H1 (cell line): ENCODE results near the gene TMCC1. TPM values are rescaled to one million over a fixed set of nuclear protein-coding genes. Genes with fewer than 3 reads are reported as not detected.

Experiments used
- CTCF ChIA-PET: fragments of 300-600 bp; sonication (Branson Sonifier 250); formaldehyde crosslinking; loops from one replicate; lab custom pipeline; 2021; ENCODE audit not compliant: partially characterized antibody; lab: Charles Lee
- POLR2A ChIA-PET: fragments of 300-600 bp; sonication (Branson Sonifier 250); formaldehyde crosslinking; loops from one replicate; lab custom pipeline; 2021; ENCODE audit warnings: inconsistent platforms; ENCODE audit not compliant: partially characterized antibody; lab: Charles Lee
- DNase-seq, 2 experiments: peaks; one replicate each; pipeline versions ENCODE4 v3.0.0 to v3.0.0-alpha.2; 2010 to 2022; ENCODE audit warnings: low spot score in 2 of 2, low read depth in 1 of 2, mixed read lengths in 1 of 2
- FAIRE-seq: peaks from 2 replicates; lab custom pipeline; 2011; peaks lifted over from hg19 to GRCh38; lab: Jason Lieb, UNC
- H2AFZ ChIP-seq: 2 replicates; pipeline ENCODE4 v1.8.1; 2012; ENCODE audit warnings: low read length, inconsistent platforms
- H2AK5ac ChIP-seq: 2 replicates; pipeline ENCODE4 v1.6.1; 2013; ENCODE audit warnings: low read depth, low read length
- H2BK120ac ChIP-seq: replicated peaks from 2 replicates; pipeline ENCODE3; 2013; ENCODE audit warnings: low read depth, low read length, inconsistent platforms
- H2BK12ac ChIP-seq: 2 replicates; pipeline ENCODE4 v1.6.1; 2013; ENCODE audit warnings: low read depth, low read length
- H2BK15ac ChIP-seq: 2 replicates; pipeline ENCODE4 v1.6.1; 2013; ENCODE audit warnings: low read length
- H2BK20ac ChIP-seq: 2 replicates; pipeline ENCODE4 v1.6.1; 2013; ENCODE audit warnings: low read length
- H2BK5ac ChIP-seq: 2 replicates; pipeline ENCODE4 v1.6.1; 2013; ENCODE audit warnings: low read depth, low read length
- H3K14ac ChIP-seq: 2 replicates; pipeline ENCODE4 v1.6.1; 2013; ENCODE audit warnings: inconsistent platforms; ENCODE audit not compliant: insufficient read length
- H3K18ac ChIP-seq: 2 replicates; pipeline ENCODE4 v1.6.1; 2013; ENCODE audit warnings: low read length; ENCODE audit errors: extremely low read depth
- H3K23ac ChIP-seq: 2 replicates; pipeline ENCODE4 v1.6.1; 2013; ENCODE audit warnings: inconsistent platforms; ENCODE audit not compliant: insufficient read length
- H3K23me2 ChIP-seq: 2 replicates; pipeline ENCODE4 v1.6.1; 2013; ENCODE audit warnings: low read depth, low read length
- H3K27ac ChIP-seq: 2 replicates; pipeline ENCODE4 v1.6.1; 2011; ENCODE audit warnings: low read depth, low read length, inconsistent platforms
- H3K27me3 ChIP-seq, 4 experiments: replicated peaks in 1 of 4; 1 replicate in 1 of 4; 2 replicates in 3 of 4; pipeline versions ENCODE4 v1.6.1 to v1.8.1; 2011 to 2013; ENCODE audit warnings: low read length in 3 of 4, mild to moderate bottlenecking in 3 of 4, inconsistent platforms in 2 of 4, mixed read lengths in 2 of 4, moderate library complexity in 1 of 4; ENCODE audit not compliant: control insufficient read depth in 3 of 4, insufficient read depth in 3 of 4; ENCODE audit errors: extremely low read depth in 1 of 4
- H3K36me3 ChIP-seq, 4 experiments: 2 replicates each; pipeline versions ENCODE4 v1.6.1 to v1.8.1; 2011 to 2013; ENCODE audit warnings: mild to moderate bottlenecking in 4 of 4, low read length in 3 of 4, moderate library complexity in 2 of 4, control low read depth in 1 of 4, inconsistent platforms in 1 of 4; ENCODE audit not compliant: insufficient read depth in 4 of 4, control insufficient read depth in 2 of 4
- H3K4ac ChIP-seq: replicated peaks from 2 replicates; pipeline ENCODE3; 2013; ENCODE audit warnings: low read length, low read depth, mixed read lengths, inconsistent platforms; ENCODE audit not compliant: insufficient read length
- H3K4me1 ChIP-seq, 4 experiments: replicated peaks in 1 of 4; 1 replicate in 1 of 4; 2 replicates in 3 of 4; pipeline versions ENCODE4 v1.6.1 to v1.8.1; 2011 to 2013; ENCODE audit warnings: low read length in 3 of 4, inconsistent platforms in 2 of 4, mixed read lengths in 1 of 4; ENCODE audit not compliant: insufficient read depth in 4 of 4, control insufficient read depth in 3 of 4
- H3K4me2 ChIP-seq, 2 experiments: 2 replicates each; pipeline versions ENCODE4 v1.6.1 to v1.8.1; 2011 to 2013; ENCODE audit warnings: low read depth in 2 of 2, low read length in 2 of 2, control low read depth in 1 of 2, inconsistent platforms in 1 of 2, mild to moderate bottlenecking in 1 of 2; ENCODE audit not compliant: insufficient read depth in 1 of 2
- H3K4me3 ChIP-seq, 4 experiments: fragments of 200-600, 300-600 bp in 1 of 4; sonication (generic), shearing (Covaris generic), sonication (Bioruptor Twin) in 1 of 4; 2 replicates each; pipeline versions ENCODE4 v1.5.1 to v1.8.1; 2011 to 2016; ENCODE audit warnings: low read length in 4 of 4, low read depth in 3 of 4, control low read depth in 2 of 4, inconsistent platforms in 2 of 4, mild to moderate bottlenecking in 2 of 4, mixed read lengths in 1 of 4, moderate library complexity in 1 of 4; ENCODE audit not compliant: insufficient read depth in 2 of 4; ENCODE audit errors: extremely low read depth in 1 of 4
- H3K56ac ChIP-seq: replicated peaks from 2 replicates; pipeline ENCODE3; 2013; ENCODE audit warnings: low read depth, mild to moderate bottlenecking, mixed read lengths, low read length, inconsistent platforms; ENCODE audit not compliant: insufficient read length
- H3K79me1 ChIP-seq: 2 replicates; pipeline ENCODE4 v1.6.1; 2013; ENCODE audit warnings: low read depth, low read length, control low read depth
- H3K79me2 ChIP-seq, 2 experiments: 2 replicates each; pipeline versions ENCODE4 v1.6.1 to v1.8.1; 2012 to 2013; ENCODE audit warnings: low read length in 2 of 2, mild to moderate bottlenecking in 2 of 2, inconsistent platforms in 1 of 2; ENCODE audit not compliant: insufficient read depth in 2 of 2, control insufficient read depth in 1 of 2
- H3K9ac ChIP-seq, 4 experiments: replicated peaks in 1 of 4; 1 replicate in 1 of 4; 2 replicates in 3 of 4; pipeline versions ENCODE4 v1.6.1 to v1.8.1; 2011 to 2013; ENCODE audit warnings: low read depth in 3 of 4, low read length in 3 of 4, control low read depth in 2 of 4, mild to moderate bottlenecking in 2 of 4, moderate library complexity in 2 of 4, inconsistent platforms in 1 of 4; ENCODE audit errors: extremely low read depth in 1 of 4
- H3K9me3 ChIP-seq, 2 experiments: 2 replicates each; pipeline versions ENCODE4 v1.6.1 to v1.8.1; 2012 to 2013; ENCODE audit warnings: mild to moderate bottlenecking in 2 of 2, moderate library complexity in 2 of 2, control low read depth in 1 of 2, inconsistent platforms in 1 of 2, low read depth in 1 of 2, low read length in 1 of 2, mixed read lengths in 1 of 2; ENCODE audit not compliant: insufficient read depth in 2 of 2
- H4K20me1 ChIP-seq, 2 experiments: replicated peaks in 1 of 2; 2 replicates each; pipeline versions ENCODE3 to v1.8.1; 2011 to 2013; ENCODE audit warnings: inconsistent platforms in 2 of 2, low read length in 2 of 2, mild to moderate bottlenecking in 1 of 2; ENCODE audit not compliant: insufficient read depth in 2 of 2, control insufficient read depth in 1 of 2
- H4K5ac ChIP-seq: 2 replicates; pipeline ENCODE4 v1.6.1; 2013; ENCODE audit warnings: low read length, low read depth, mixed read lengths, inconsistent platforms; ENCODE audit not compliant: insufficient read length
- H4K8ac ChIP-seq: 2 replicates; pipeline ENCODE4 v1.8.0; 2013; ENCODE audit warnings: mild to moderate bottlenecking, moderate library complexity, low read length, inconsistent platforms; ENCODE audit not compliant: insufficient read depth; ENCODE audit errors: extremely low read depth
- H4K91ac ChIP-seq: replicated peaks from 2 replicates; pipeline ENCODE3; 2013; ENCODE audit warnings: low read length, mixed read lengths, inconsistent platforms; ENCODE audit not compliant: insufficient read length
- CBX8 ChIP-seq: fragments of 300-800, 300-1000 bp; sonication (generic); IDR thresholded peaks from 2 replicates; pipeline ENCODE4 v1.7.1; 2016; ENCODE audit warnings: low read depth, low read length, borderline replicate concordance
- GABPA ChIP-seq: IDR thresholded peaks from 2 replicates; pipeline ENCODE4 v1.6.1; 2011; ENCODE audit warnings: mild to moderate bottlenecking, low read length, moderate library complexity, borderline replicate concordance; ENCODE audit not compliant: insufficient read depth
- NRF1 ChIP-seq: IDR thresholded peaks from 2 replicates; pipeline ENCODE4 v1.6.1; 2011; ENCODE audit warnings: mild to moderate bottlenecking, low read depth, low read length, improper control_type of control experiment
- SAP30 ChIP-seq: fragments of 300-600 bp; sonication (generic); IDR thresholded peaks from 2 replicates; pipeline ENCODE4 v1.7.1; 2012; ENCODE audit warnings: low read length, moderate library complexity, mild to moderate bottlenecking, inconsistent platforms; ENCODE audit not compliant: insufficient read depth, insufficient replicate concordance
- SIN3A ChIP-seq, 2 experiments: IDR thresholded peaks in 1 of 2; conservative IDR thresholded peaks in 1 of 2; 2 replicates each; pipeline ENCODE4 v1.6.1; 2011 to 2012; ENCODE audit warnings: low read length in 2 of 2, improper control_type of control experiment in 1 of 2, low read depth in 1 of 2, mild to moderate bottlenecking in 1 of 2
- SIX5 ChIP-seq: IDR thresholded peaks from 2 replicates; pipeline ENCODE4 v1.6.1; 2011; ENCODE audit warnings: mild to moderate bottlenecking, low read depth, low read length
- SP2 ChIP-seq: IDR thresholded peaks from 2 replicates; pipeline ENCODE4 v1.6.1; 2012; ENCODE audit warnings: mild to moderate bottlenecking, low read length, inconsistent platforms
- SP4 ChIP-seq: IDR thresholded peaks from 2 replicates; pipeline ENCODE4 v1.6.1; 2012; ENCODE audit warnings: low read length, inconsistent platforms
- SUZ12 ChIP-seq: fragments of 200-600 bp; sonication (generic); IDR thresholded peaks from 2 replicates; pipeline ENCODE4 v1.6.1; 2012; ENCODE audit warnings: mild to moderate bottlenecking, inconsistent platforms, low read length, moderate library complexity, mixed read lengths
- TEAD4 ChIP-seq: IDR thresholded peaks from 2 replicates; pipeline ENCODE4 v1.6.1; 2012; ENCODE audit warnings: low read depth, low read length, inconsistent platforms, mixed read lengths
- WGBS, 2 experiments: shearing (Covaris generic) in 1 of 2; methylation state at CpG; one replicate each; pipeline versions ENCODE4 v1.1.6 to v1.1.7; 2013 to 2015; ENCODE audit warnings: low lambda C conversion rate in 2 of 2, mixed read lengths in 2 of 2, inconsistent platforms in 1 of 2, low coverage in 1 of 2, missing lambda C conversion rate in 1 of 2; ENCODE audit not compliant: insufficient replicate concordance in 2 of 2, insufficient coverage in 1 of 2, insufficient read length in 1 of 2; ENCODE audit errors: extremely low coverage in 1 of 2, missing lambda C conversion rate in 1 of 2; 5-methylcytosine and 5-hydroxymethylcytosine counted together
- long read RNA-seq, 2 experiments: library from RNA in 1 of 2; library from capped mRNA in 1 of 2; stranded (forward); transcript quantifications; one replicate each; pipeline ENCODE4 v2.0.0, GENCODE V29; 2021; ENCODE audit warnings: inconsistent platforms in 1 of 2
- polyA minus RNA-seq, 3 experiments: library from RNA; depleted of rRNA, polyadenylated mRNA; stranded (reverse); fragments of >200 nt; gene quantifications; 1 replicate in 2 of 3; 2 replicates in 1 of 3; pipeline ENCODE4 v1.2.3, GENCODE V29; 2011
- polyA plus RNA-seq, 7 experiments: library from polyadenylated mRNA; depleted of rRNA in 3 of 7; stranded (reverse) in 5 of 7; unstranded in 2 of 7; fragments of >200 nt in 5 of 7; fragments of 200-250 nt in 2 of 7; gene quantifications; 1 replicate in 5 of 7; 2 replicates in 1 of 7; 4 replicates in 1 of 7; pipeline versions ENCODE4 v1.2.1 to v1.2.3, GENCODE V29; 2011 to 2013; ENCODE audit warnings: missing spikeins in 2 of 7, mixed read lengths in 2 of 7
- total RNA-seq: library from RNA; stranded (reverse); fragmentation: NEBNext Ultra II Directional; extraction: Animal tissue kit (Norgen Biotek cat#: 25700); gene quantifications from 2 replicates; pipeline ENCODE4 v1.2.1, GENCODE V29; 2021

Gene TMCC1
- total RNA-seq = 21.6 and 27.1 TPM in 2 replicates
- polyA plus RNA-seq (2011; rRNA removed) = 8.4 and 10.4 TPM in 2 replicates
- polyA plus RNA-seq (2011; cell fraction: cytosol; rRNA removed) = 11.9 TPM
- 9.0 TPM for polyA plus RNA-seq (2011; cell fraction: nucleus; rRNA removed)
- 9.7 to 13.6 TPM (median 11.3 TPM) in 4 replicates for polyA plus RNA-seq (2012, experiment 1 of 2)
- polyA plus RNA-seq (2012, experiment 2 of 2) = 0.89 TPM
- polyA plus RNA-seq (2013, experiment 1 of 2) = 9.0 TPM
- polyA plus RNA-seq (2013, experiment 2 of 2) = 9.7 TPM
- polyA minus RNA-seq (2011; rRNA and poly(A)+ RNA removed) = 29.4 and 31.7 TPM in 2 replicates
- 15.9 TPM for polyA minus RNA-seq (2011; cell fraction: cytosol; rRNA and poly(A)+ RNA removed)
- polyA minus RNA-seq (2011; cell fraction: nucleus; rRNA and poly(A)+ RNA removed) = 38.1 TPM
- long read RNA-seq, experiment 1, partial matches to known transcripts = 5 of 16 reads
- long read RNA-seq, experiment 1, other reads (novel, unspliced or antisense) = 9 of 16 reads
- long read RNA-seq, experiment 2, partial matches to known transcripts = 0 of 2 reads
- long read RNA-seq, experiment 2, other reads (novel, unspliced or antisense) = 2 of 2 reads

DNA sequence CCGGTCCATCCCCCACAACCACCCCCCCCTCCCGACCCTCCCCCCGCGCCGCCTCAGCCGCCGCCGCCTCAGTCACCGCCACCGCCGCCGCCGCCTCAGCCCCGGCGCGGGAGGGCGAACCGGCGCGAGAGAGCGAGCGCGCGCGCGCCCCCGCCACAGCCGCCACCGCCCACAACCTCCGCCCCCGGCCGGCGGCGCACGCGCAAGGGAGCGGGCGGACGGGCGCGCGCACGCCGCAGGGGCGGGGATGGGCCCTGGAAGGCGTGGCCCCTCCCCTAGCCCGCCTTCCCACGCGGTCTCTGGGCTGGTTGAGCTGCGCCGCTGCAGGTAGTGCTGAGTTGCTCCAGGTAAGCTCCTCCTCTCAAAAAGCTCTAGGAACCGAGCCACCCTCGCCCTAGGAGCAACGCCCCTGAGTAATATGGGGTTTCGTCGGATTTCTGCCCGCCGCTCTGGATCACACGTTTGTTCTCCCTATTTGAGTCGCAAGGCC, at the start of gene TMCC1:
TMCC1 (minus strand) TSS at position 131 of the 490 bp plus-strand sequence.
- Histone ChIP-seq H3K9me3 (no peaks in the 10 kb centered on the region), H2BK15ac (no peak within 1 kb of the TSS), H3K4me1 (peaks cover 0 to 4% (median 2%) of the 10 kb centered on the region in 4 experiments; a peak in 3 of 7 replicates), H2BK5ac (peak within 1 kb of the TSS; percentile 69), H2AFZ (peak within 1 kb of the TSS; percentile 45), H2AK5ac (no peak within 1 kb of the TSS), H3K9ac (peak within 1 kb of the TSS; percentile 85 to 97 (median 88)), H4K20me1 (peaks cover 1 to 6% of the 10 kb centered on the region in 2 experiments), H3K4me2 (peak within 1 kb of the TSS; percentile 83 to 95), H3K14ac (no peak within 1 kb of the TSS), H3K27me3 (no peaks in the 10 kb centered on the region), H3K4me3 (peak within 1 kb of the TSS; percentile 80 to 98 (median 84)), H4K91ac (peak within 1 kb of the TSS; percentile 99), H3K36me3 (no peaks in the 10 kb centered on the region), H2BK120ac (no peak within 1 kb of the TSS), H3K4ac (peak within 1 kb of the TSS; percentile 94), H4K8ac (peak within 1 kb of the TSS; percentile 98), H3K18ac (no peak within 1 kb of the TSS; the same call in 1 of the 2 replicates), H2BK20ac (no peak within 1 kb of the TSS), H2BK12ac (no peak within 1 kb of the TSS), H3K23ac (no peak within 1 kb of the TSS), H3K27ac (peak within 1 kb of the TSS; percentile 82), H3K56ac (peak within 1 kb of the TSS; percentile 79), H3K23me2 (peaks cover 10% of the 10 kb centered on the region), H3K79me1 (peaks cover 2% of the 10 kb centered on the region; the same call in 1 of the 2 replicates), H3K79me2 (peaks cover 0 to 39% of the 10 kb centered on the region in 2 experiments; a peak in 3 of 4 replicates), H4K5ac (peak within 1 kb of the TSS; percentile 84)
- FAIRE-seq (no peak), DNase-seq (peak; percentile 85 to 87)
- POLR2A ChIA-PET = interaction anchor here (1.3 kb wide), 1 partner anchor 23 kb away, joined by 3 read pairs; no protein-coding TSS in a partner anchor
- WGBS, 2 experiments = 3% methylated on average over 26 of the region's 60 CpGs; no CpG with 5 or more reads in 1 of the 2 experiments
- CTCF ChIA-PET = no interaction called here
- no peak for TF ChIP-seq SP4
- no peak for TF ChIP-seq CBX8
- peak; percentile 59 for TF ChIP-seq NRF1
- TF ChIP-seq GABPA = no peak
- no peak for TF ChIP-seq SP2
- no peak for TF ChIP-seq TEAD4
- no peak for TF ChIP-seq SIX5
- no peak for TF ChIP-seq SAP30
- peak in 1 of 2 experiments; percentile 54; a peak in 1 of 4 replicates for TF ChIP-seq SIN3A (conservative IDR thresholded peaks at IDR 0.05 in 1 of 2, IDR thresholded peaks at IDR 0.05 in 1 of 2; ENCODE audit: low read depth in 1 of 2, low read length in 2 of 2)
- no peak for TF ChIP-seq SUZ12
